Tibial nerve (tissue), 4 donors: ENCODE measurements around the gene CMSS1. TPM values are rescaled to one million over a fixed set of nuclear protein-coding genes. Genes with fewer than 3 reads are reported as not detected.

ENCODE experiments used
- DNase-seq, 2 donors: peaks; one replicate each; pipeline ENCODE4 v3.0.0-alpha.2; 2019; ENCODE audit warnings: low spot score in 2 of 2
- H3K27ac ChIP-seq, 4 donors: fragments of 200-600 bp; sonication (generic) in 3 of 4; one replicate each; pipeline ENCODE4 v1.5.1; 2017 to 2019; ENCODE audit warnings: mild to moderate bottlenecking in 1 of 4
- H3K27me3 ChIP-seq, 2 donors: fragments of 200-600 bp; sonication (generic) in 1 of 2; one replicate each; pipeline versions ENCODE4 v1.5.1 to v1.6.0; 2017 to 2019
- H3K36me3 ChIP-seq, 3 donors: fragments of 200-600 bp; sonication (generic); one replicate each; pipeline ENCODE4 v1.5.1; 2018 to 2019
- H3K4me1 ChIP-seq, 4 donors: fragments of 200-600 bp; sonication (generic) in 3 of 4; one replicate each; pipeline ENCODE4 v1.5.1; 2017 to 2019
- H3K4me3 ChIP-seq, 4 donors: fragments of 200-600 bp; sonication (generic) in 3 of 4; one replicate each; pipeline ENCODE4 v1.5.1; 2017 to 2019; ENCODE audit warnings: mild to moderate bottlenecking in 1 of 4, moderate library complexity in 1 of 4
- H3K9me3 ChIP-seq, 4 donors: fragments of 200-600 bp; sonication (generic) in 3 of 4; one replicate each; pipeline ENCODE4 v1.5.1; 2017 to 2019
- EP300 ChIP-seq, 2 donors: sonication (generic); formaldehyde crosslinking; IDR thresholded peaks; one replicate each; pipeline ENCODE4 v1.6.1; 2017; ENCODE audit warnings: antibody characterized with exemption in 2 of 2, mild to moderate bottlenecking in 1 of 2
- POLR2A ChIP-seq, 2 donors: fragments of 450-650 bp; IDR thresholded peaks; one replicate each; pipeline ENCODE4 v1.6.1; 2017; ENCODE audit warnings: antibody characterized with exemption in 2 of 2, mild to moderate bottlenecking in 2 of 2, moderate library complexity in 2 of 2
- WGBS, 2 donors: methylation state at CpG; one replicate each; pipeline ENCODE4 v1.1.5; 2018; 5-methylcytosine and 5-hydroxymethylcytosine counted together
- total RNA-seq, 4 donors: library from RNA; depleted of rRNA; stranded (reverse); fragments of >200 nt; gene quantifications; one replicate each; pipeline ENCODE4 v1.1.0, GENCODE V29; 2016
- TF ChIP-seq, protein P1 (sequence below), 5 experiments: fragments of 200-600 bp in 3 of 5; fragments of 450-650 bp in 2 of 5; sonication (generic) in 3 of 5; IDR thresholded peaks; one replicate each; pipeline ENCODE4 v1.5.1; 2016 to 2019; ENCODE audit warnings: antibody characterized with exemption in 5 of 5, mild to moderate bottlenecking in 3 of 5, moderate library complexity in 2 of 5

The CMSS1 gene
- total RNA-seq, 4 donors from 2014 or later = 5.5 to 29.1 (median 15.7) TPM

- H3K27ac ChIP-seq = no peak overlapping the region
- TF ChIP-seq, protein P1, sequence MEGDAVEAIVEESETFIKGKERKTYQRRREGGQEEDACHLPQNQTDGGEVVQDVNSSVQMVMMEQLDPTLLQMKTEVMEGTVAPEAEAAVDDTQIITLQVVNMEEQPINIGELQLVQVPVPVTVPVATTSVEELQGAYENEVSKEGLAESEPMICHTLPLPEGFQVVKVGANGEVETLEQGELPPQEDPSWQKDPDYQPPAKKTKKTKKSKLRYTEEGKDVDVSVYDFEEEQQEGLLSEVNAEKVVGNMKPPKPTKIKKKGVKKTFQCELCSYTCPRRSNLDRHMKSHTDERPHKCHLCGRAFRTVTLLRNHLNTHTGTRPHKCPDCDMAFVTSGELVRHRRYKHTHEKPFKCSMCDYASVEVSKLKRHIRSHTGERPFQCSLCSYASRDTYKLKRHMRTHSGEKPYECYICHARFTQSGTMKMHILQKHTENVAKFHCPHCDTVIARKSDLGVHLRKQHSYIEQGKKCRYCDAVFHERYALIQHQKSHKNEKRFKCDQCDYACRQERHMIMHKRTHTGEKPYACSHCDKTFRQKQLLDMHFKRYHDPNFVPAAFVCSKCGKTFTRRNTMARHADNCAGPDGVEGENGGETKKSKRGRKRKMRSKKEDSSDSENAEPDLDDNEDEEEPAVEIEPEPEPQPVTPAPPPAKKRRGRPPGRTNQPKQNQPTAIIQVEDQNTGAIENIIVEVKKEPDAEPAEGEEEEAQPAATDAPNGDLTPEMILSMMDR (IDR thresholded peaks at IDR 0.05) = no peak
- no peak for TF ChIP-seq EP300 (IDR thresholded peaks at IDR 0.05)
- no peak for TF ChIP-seq POLR2A (IDR thresholded peaks at IDR 0.05)
- no peaks in the 10 kb centered on the region for H3K4me1 ChIP-seq
- no peak for DNase-seq
- H3K36me3 ChIP-seq = no peaks in the 10 kb centered on the region
- H3K9me3 ChIP-seq = no peaks in the 10 kb centered on the region
- WGBS, 2 donors = 80 to 87% methylated on average over 4 of the region's 4 CpGs
- H3K27me3 ChIP-seq = no peaks in the 10 kb centered on the region
- no peak overlapping the region for H3K4me3 ChIP-seq
Measured at GRCh38 chr3:99910752-99911290, 93.2 kb downstream of the CMSS1 start.

- no peak overlapping the region for H3K27ac ChIP-seq
- WGBS, 2 donors = 80 to 84% methylated on average over 3 of the region's 3 CpGs
Measured at GRCh38 chr3:99911433-99911832, 93.8 kb downstream of the CMSS1 start.

GRCh38 chr3:99915906-99916432 lies 98.3 kb downstream of the CMSS1 start:
- peaks cover 0 to 19% (median 4%) of the 10 kb centered on the region in 4 donors for H3K4me1 ChIP-seq
- no peaks in the 10 kb centered on the region for H3K27me3 ChIP-seq
- no peaks in the 10 kb centered on the region for H3K36me3 ChIP-seq
- H3K27ac ChIP-seq = no peak overlapping the region
- no peak for DNase-seq
- TF ChIP-seq, protein P1 (IDR thresholded peaks at IDR 0.05) = no peak
- TF ChIP-seq POLR2A (IDR thresholded peaks at IDR 0.05) (no peak), EP300 (IDR thresholded peaks at IDR 0.05) (no peak)
- no peak overlapping the region for H3K4me3 ChIP-seq
- 90 to 91% methylated on average over 3 of the region's 3 CpGs for WGBS, 2 donors
- H3K9me3 ChIP-seq = no peaks in the 10 kb centered on the region

More at GRCh38 chr3:99911433-99911832, 93.8 kb downstream of the CMSS1 start:
- no peak for DNase-seq
- Histone ChIP-seq H3K4me3 (no peak overlapping the region), H3K9me3 (no peaks in the 10 kb centered on the region), H3K27me3 (no peaks in the 10 kb centered on the region), H3K4me1 (no peaks in the 10 kb centered on the region), H3K36me3 (no peaks in the 10 kb centered on the region)
- TF ChIP-seq, protein P1 (IDR thresholded peaks at IDR 0.05) = no peak
- TF ChIP-seq EP300 (IDR thresholded peaks at IDR 0.05) (no peak), POLR2A (IDR thresholded peaks at IDR 0.05) (no peak)

- Histone ChIP-seq H3K27me3 (no peaks in the 10 kb centered on the region), H3K4me1 (peaks cover 0 to 39% (median 13%) of the 10 kb centered on the region in 4 donors), H3K36me3 (no peaks in the 10 kb centered on the region), H3K9me3 (no peaks in the 10 kb centered on the region), H3K27ac (no peak overlapping the region), H3K4me3 (no peak overlapping the region)
- DNase-seq = no peak
- TF ChIP-seq EP300 (IDR thresholded peaks at IDR 0.05) (no peak), POLR2A (IDR thresholded peaks at IDR 0.05) (no peak)
- TF ChIP-seq, protein P1 (IDR thresholded peaks at IDR 0.05) = no peak
Measured at GRCh38 chr3:99918715-99919114, 101.1 kb downstream of the CMSS1 start.

DNA sequence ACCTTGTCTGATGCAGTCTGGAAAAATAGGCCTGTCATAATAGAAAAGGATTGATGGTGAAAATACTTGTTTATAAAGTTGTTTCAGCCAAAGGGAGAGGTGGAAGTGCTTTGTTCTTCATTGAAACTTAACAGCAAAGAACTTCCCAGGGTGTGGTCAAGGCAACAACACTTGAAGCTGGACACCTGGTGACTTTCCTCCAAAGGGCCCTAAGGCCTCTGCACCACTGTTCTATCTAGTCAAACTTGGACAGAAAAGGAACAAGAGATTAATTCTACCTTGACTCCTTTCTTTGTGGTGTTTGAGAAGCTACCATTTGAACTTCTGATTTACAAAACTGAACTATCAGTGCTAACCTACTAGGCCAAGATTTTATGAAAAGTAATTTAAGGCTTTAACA lies 102.0 kb downstream of the CMSS1 start:
- Histone ChIP-seq H3K27ac (peak overlapping the region in 3 of 4 donors; percentile 1 to 74 (median 36)), H3K36me3 (no peaks in the 10 kb centered on the region), H3K4me1 (peaks cover 0 to 39% (median 13%) of the 10 kb centered on the region in 4 donors), H3K9me3 (no peaks in the 10 kb centered on the region), H3K27me3 (no peaks in the 10 kb centered on the region), H3K4me3 (no peak overlapping the region)
- TF ChIP-seq POLR2A (IDR thresholded peaks at IDR 0.05) = no peak
- TF ChIP-seq, protein P1 (IDR thresholded peaks at IDR 0.05) = no peak
- no peak for TF ChIP-seq EP300 (IDR thresholded peaks at IDR 0.05)
- no peak for DNase-seq
